Stomach smooth muscle (tissue), 2 donors: Measurements from ENCODE around the gene PRRG4.

ENCODE experiments used
- H3K27ac ChIP-seq: one replicate; pipeline ENCODE4 v1.7.0; 2013; ENCODE audit warnings: mild to moderate bottlenecking, low read length, inconsistent platforms
- H3K27me3 ChIP-seq, 2 donors: one replicate each; pipeline ENCODE4 v1.7.0; 2013; ENCODE audit warnings: low read length in 2 of 2; ENCODE audit not compliant: insufficient read depth in 2 of 2, control insufficient read depth in 1 of 2
- H3K36me3 ChIP-seq, 2 donors: one replicate each; pipeline ENCODE4 v1.7.0; 2013; ENCODE audit warnings: low read length in 2 of 2; ENCODE audit not compliant: control insufficient read depth in 2 of 2, insufficient read depth in 2 of 2
- H3K4me1 ChIP-seq: one replicate; pipeline ENCODE4 v1.7.0; 2013; ENCODE audit warnings: low read length; ENCODE audit not compliant: control insufficient read depth, insufficient read depth
- H3K4me3 ChIP-seq, 2 donors: one replicate each; pipeline ENCODE4 v1.7.0; 2013; ENCODE audit warnings: low read length in 2 of 2
- H3K9ac ChIP-seq, 2 donors: one replicate each; pipeline ENCODE4 v1.7.0; 2013; ENCODE audit warnings: low read length in 2 of 2, mild to moderate bottlenecking in 1 of 2
- H3K9me3 ChIP-seq, 2 donors: one replicate each; pipeline ENCODE4 v1.7.0; 2013; ENCODE audit warnings: low read length in 2 of 2; ENCODE audit not compliant: control insufficient read depth in 2 of 2
- donor health status: healthy.
- donor health status: Pancreatic carcinoma.

Gene PRRG4

DNA sequence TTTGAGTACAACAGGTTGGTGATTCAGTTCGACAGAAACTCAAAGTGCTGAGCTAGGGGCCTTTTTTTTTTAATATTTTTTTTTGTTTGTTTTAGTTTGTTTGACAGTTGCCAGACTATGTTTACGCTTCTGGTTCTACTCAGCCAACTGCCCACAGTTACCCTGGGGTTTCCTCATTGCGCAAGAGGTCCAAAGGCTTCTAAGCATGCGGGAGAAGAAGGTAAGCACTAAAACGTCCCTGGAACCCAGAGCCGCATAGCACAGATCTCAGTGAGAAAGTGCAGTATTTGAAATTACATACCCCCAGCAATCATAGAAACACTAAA, 649 bp downstream of the PRRG4 start:
- Histone ChIP-seq H3K27me3 (peaks cover 10 to 19% of the 10 kb centered on the region in 2 donors), H3K27ac (no peak overlapping the region), H3K36me3 (no peaks in the 10 kb centered on the region), H3K9ac (peak overlapping the region in 1 of 2 donors; percentile 27), H3K4me3 (peak overlapping the region; percentile 78 to 83), H3K4me1 (peaks cover 8% of the 10 kb centered on the region), H3K9me3 (no peaks in the 10 kb centered on the region)

DNA sequence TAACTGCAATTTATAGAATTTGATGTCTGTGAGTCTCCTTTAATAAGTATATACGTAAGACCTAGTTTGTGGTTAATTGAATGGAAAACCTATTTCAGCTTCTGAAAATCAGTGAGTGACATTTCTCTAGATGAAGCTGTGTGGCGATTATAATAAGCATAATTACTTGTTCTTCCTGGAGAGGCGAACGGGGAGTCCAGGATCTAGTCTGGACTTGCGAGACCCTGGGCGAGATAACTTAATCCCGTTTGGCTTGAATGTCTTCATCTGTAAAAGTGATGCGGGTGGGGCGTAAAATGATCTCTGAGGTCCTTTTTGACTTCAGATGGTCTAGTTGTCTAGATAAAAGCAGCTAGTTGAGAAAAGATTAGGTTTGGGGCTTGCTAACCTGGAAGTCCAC, 1.1 kb downstream of the PRRG4 start:
- Histone ChIP-seq H3K9me3 (no peaks in the 10 kb centered on the region), H3K4me3 (no peak overlapping the region), H3K36me3 (no peaks in the 10 kb centered on the region), H3K27ac (no peak overlapping the region), H3K27me3 (peaks cover 10 to 19% of the 10 kb centered on the region in 2 donors), H3K4me1 (peaks cover 8% of the 10 kb centered on the region), H3K9ac (no peak overlapping the region)

DNA sequence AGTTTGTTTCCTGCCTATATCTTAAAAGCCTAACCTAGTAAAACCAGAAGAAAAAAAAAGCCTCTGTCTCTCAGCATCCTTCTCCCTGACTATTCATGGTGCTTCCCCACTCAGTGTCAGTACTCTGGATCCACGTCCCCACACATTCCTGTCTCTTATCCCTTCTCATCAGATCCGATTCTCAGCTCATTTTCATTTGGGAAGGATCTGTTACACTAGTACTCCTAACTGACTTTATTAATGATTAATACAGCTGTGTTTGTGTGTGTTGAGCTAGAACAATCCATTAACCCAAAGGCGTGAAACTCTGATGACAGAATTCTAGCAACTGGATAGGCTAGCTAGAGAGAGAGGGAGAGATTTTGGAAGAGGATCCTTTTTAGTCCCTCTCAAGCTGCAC, 1.5 kb downstream of the PRRG4 start:
- Histone ChIP-seq H3K36me3 (no peaks in the 10 kb centered on the region), H3K4me1 (peaks cover 8% of the 10 kb centered on the region), H3K27me3 (peaks cover 10 to 19% of the 10 kb centered on the region in 2 donors), H3K9me3 (no peaks in the 10 kb centered on the region), H3K9ac (no peak overlapping the region), H3K4me3 (no peak overlapping the region), H3K27ac (no peak overlapping the region)

DNA sequence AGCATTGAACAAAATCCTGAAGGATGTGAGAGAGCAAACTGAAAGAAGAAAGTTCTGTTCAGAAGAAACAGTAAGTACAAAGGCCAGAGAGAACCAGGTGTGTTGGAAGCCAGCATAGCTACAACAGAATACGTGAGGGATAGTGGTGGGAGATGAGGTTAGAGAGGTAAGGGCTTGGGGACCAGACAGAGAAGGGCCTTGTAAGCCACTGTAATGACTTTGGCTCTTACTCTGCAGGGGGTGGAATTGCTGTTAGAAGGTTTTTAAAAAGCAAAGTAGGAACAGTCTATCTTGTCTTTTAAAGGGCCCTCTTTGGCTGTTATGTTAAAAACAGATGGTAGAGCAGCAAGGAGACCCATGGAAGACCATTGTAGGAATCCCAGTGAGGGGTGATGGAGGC, 4.2 kb downstream of the PRRG4 start:
- no peak overlapping the region for H3K4me3 ChIP-seq
- H3K9me3 ChIP-seq: no peaks in the 10 kb centered on the region
- H3K36me3 ChIP-seq: no peaks in the 10 kb centered on the region
- H3K9ac ChIP-seq: no peak overlapping the region
- peaks cover 10 to 19% of the 10 kb centered on the region in 2 donors for H3K27me3 ChIP-seq
- H3K27ac ChIP-seq: no peak overlapping the region
- peaks cover 8% of the 10 kb centered on the region for H3K4me1 ChIP-seq

DNA sequence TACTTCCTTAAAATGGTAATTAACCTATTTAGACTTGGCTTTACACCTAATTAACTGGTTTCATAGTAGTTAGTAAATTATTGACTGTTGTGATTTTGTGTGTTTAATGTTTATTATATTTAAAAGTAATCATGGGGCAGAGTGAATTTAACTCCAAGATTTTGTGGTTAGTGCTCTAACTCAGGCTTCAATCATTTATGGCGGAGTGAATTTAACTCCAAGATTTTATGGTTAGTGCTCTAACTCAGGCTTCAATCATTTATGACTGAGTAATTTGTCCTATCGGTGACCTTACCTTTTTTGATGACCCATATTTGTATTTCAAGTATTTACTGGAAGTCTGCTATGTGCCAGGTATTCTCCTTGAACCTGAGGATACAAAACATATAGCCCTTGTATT, 7.2 kb downstream of the PRRG4 start:
- Histone ChIP-seq H3K9me3 (no peaks in the 10 kb centered on the region), H3K36me3 (no peaks in the 10 kb centered on the region), H3K27me3 (no peaks in the 10 kb centered on the region), H3K9ac (no peak overlapping the region), H3K27ac (no peak overlapping the region), H3K4me3 (no peak overlapping the region), H3K4me1 (no peaks in the 10 kb centered on the region)

DNA sequence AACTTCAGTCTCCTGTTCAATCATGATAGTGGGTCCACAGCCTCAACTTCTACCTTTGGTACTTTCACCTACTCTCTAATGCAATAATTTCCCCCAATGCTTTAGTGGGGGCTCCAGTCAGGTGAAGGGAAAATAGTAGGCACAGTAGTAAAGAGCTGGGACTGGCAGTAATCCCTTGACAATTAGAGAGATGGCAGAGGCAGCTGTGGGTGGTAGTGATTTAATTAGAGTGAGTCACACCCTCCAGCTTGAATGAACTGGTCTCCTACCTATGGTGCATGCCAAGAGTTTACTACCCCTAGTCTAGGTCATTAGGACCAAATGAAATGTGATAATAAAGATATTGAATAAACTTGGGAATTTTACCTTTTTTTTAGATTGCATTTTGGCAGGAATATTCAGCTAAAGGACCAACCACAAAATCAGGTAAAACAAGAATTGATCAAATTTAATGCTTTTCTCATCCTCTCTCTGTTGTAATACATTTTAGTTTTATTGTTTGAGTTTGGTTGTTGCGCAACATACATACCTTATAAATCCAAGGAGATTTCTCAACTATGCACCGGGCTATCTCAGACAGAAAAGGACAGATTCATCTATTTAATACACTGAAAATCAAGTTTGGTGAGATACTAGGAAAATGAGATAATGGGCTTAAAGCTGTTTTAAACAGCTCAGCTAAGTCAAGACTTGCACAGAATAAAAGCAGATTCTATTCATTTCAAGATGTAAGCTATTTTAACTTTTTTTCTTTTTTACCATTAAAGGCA, 9.0 kb downstream of the PRRG4 start:
- no peak overlapping the region for H3K4me3 ChIP-seq
- H3K9me3 ChIP-seq: no peaks in the 10 kb centered on the region
- no peaks in the 10 kb centered on the region for H3K36me3 ChIP-seq
- H3K27ac ChIP-seq: no peak overlapping the region
- no peak overlapping the region for H3K9ac ChIP-seq
- no peaks in the 10 kb centered on the region for H3K4me1 ChIP-seq
- no peaks in the 10 kb centered on the region for H3K27me3 ChIP-seq

DNA sequence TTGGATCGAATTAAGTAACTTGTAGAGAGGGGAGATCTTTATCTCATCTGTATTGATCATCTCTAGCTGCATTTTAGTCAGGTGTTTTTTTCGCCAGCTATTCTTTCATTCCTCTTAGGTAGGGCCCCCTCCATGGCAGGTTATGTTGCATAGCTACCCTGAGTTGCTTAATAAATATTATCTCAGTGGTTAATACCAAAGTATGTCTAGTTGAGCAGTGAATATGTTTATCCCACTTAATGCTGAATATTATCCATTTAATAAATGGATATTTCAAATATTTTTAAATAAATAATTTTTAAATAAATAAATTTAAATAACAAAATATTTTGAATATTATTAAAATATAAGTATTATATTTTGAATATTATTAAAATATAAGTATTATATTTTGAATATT, 9.6 kb downstream of the PRRG4 start:
- Histone ChIP-seq H3K4me1 (no peaks in the 10 kb centered on the region), H3K27me3 (no peaks in the 10 kb centered on the region), H3K4me3 (no peak overlapping the region), H3K36me3 (no peaks in the 10 kb centered on the region), H3K9ac (no peak overlapping the region), H3K27ac (no peak overlapping the region), H3K9me3 (no peaks in the 10 kb centered on the region)

DNA sequence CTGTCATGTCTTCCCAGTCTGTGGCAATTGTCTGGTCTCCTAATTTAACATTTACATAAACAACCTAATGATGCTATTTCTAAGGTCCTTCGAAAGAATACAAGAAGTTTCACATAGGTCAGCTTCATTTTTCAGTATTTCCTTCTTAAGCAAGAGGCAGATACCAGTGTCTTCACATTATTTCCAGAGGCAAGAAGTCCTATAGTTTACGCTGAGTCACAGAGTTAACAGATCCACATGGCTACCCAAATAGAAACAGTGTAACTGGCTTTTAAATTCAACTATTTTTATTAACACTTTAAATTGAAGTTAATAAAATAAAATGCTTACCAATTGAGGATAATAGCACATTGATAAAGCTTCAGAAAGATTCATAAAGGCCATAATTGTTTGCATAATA, 10.9 kb downstream of the PRRG4 start:
- Histone ChIP-seq H3K9me3 (no peaks in the 10 kb centered on the region), H3K4me3 (no peak overlapping the region), H3K4me1 (no peaks in the 10 kb centered on the region), H3K27ac (no peak overlapping the region), H3K36me3 (no peaks in the 10 kb centered on the region), H3K27me3 (no peaks in the 10 kb centered on the region), H3K9ac (no peak overlapping the region)

DNA sequence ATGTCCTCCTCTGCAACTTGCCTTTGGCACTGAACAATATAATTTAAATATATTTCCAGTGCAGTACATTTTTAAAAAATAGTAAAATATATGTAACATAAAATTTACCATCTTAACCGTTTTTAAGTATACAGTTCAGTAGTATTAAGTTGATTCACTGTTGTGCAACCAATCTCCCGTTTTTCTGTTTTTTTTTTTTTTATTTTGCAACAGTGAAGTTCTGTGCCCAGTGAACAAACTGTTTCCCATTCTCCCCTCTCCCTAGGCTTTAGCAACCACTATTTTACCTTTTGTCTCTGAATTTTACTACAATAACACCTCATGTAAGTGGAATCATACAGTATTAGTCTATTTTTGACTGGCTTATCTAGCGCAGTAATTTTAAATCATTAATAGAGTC, 13.8 kb downstream of the PRRG4 start:
- H3K9me3 ChIP-seq: no peaks in the 10 kb centered on the region
- H3K9ac ChIP-seq: no peak overlapping the region
- no peaks in the 10 kb centered on the region for H3K27me3 ChIP-seq
- H3K4me3 ChIP-seq: no peak overlapping the region
- H3K27ac ChIP-seq: no peak overlapping the region
- no peaks in the 10 kb centered on the region for H3K36me3 ChIP-seq
- H3K4me1 ChIP-seq: no peaks in the 10 kb centered on the region

DNA sequence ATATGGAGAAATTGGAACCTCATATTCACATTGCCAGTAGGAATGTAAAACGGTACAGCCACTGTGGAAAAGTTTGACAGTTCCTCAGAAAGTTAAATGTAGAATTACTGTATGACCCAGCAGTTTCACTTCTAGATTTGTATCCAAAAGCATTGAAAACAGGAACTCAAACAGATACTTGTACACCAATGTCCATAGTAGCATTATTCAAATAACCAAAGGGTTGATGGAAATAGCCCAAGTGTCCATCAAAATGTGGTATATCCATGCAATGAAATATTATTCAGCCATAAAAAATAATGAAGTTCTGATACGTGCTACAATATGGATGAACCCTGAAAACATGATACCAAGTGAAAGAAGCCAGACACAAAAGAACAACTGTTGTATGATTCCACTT, 17.8 kb downstream of the PRRG4 start:
- H3K36me3 ChIP-seq: no peaks in the 10 kb centered on the region

DNA sequence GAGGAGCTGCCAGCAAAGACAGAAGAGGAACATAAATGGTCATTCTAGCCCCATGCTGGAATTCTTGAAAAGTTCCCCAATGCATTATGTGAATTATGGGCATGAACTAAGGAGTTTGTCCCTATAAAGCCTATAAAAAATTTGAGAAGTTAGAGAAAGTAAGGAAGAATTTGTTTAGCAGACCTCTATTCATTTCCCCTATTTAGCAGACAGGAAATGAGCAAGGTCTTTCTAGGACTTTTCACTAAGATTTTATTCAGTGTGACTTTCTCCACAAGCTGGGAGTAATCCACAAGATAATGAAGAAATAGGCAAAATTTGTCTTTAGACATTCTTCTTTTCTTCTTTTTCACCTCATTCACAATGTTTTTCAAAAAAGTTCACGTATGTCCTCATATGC, 20.0 kb downstream of the PRRG4 start:
- no peaks in the 10 kb centered on the region for H3K36me3 ChIP-seq

More for the DNA sequence above, 17.8 kb downstream of the PRRG4 start:
- H3K9me3 ChIP-seq: no peaks in the 10 kb centered on the region
- no peak overlapping the region for H3K4me3 ChIP-seq
- H3K9ac ChIP-seq: no peak overlapping the region
- H3K27me3 ChIP-seq: no peaks in the 10 kb centered on the region
- H3K27ac ChIP-seq: no peak overlapping the region
- H3K4me1 ChIP-seq: no peaks in the 10 kb centered on the region

More for the DNA sequence above, 20.0 kb downstream of the PRRG4 start:
- Histone ChIP-seq H3K4me1 (no peaks in the 10 kb centered on the region), H3K27ac (no peak overlapping the region), H3K27me3 (no peaks in the 10 kb centered on the region), H3K9ac (no peak overlapping the region), H3K9me3 (no peaks in the 10 kb centered on the region), H3K4me3 (no peak overlapping the region)
